Fibroblast of peridontal ligament (primary cell): ENCODE results near the gene CCR1.
A peak's percentile ranks its signal among the peaks of the same experiment; 100 is the strongest.

ENCODE experiments used
- DNase-seq: peaks from one replicate; pipeline ENCODE4 v3.0.0-alpha.2; 2010; ENCODE audit errors: extremely low read depth

Gene CCR1

GRCh38 chr3:46208167-46208704, at the start of gene CCR1:
CCR1 (minus strand) TSS chr3:46208313; CDS start chr3:46204313, 4,000 bp downstream.
- peak; percentile 81 for DNase-seq

GRCh38 chr3:46252980-46253379, 44.9 kb upstream of the CCR1 start:
- no peak for DNase-seq

- no peak for DNase-seq
Observed at GRCh38 chr3:46245146-46245545, 37.0 kb upstream of the CCR1 start.

GRCh38 chr3:46243560-46243959, 35.4 kb upstream of the CCR1 start:
- peak; percentile 18 for DNase-seq

- no peak for DNase-seq
Observed at GRCh38 chr3:46242120-46242519, 34.0 kb upstream of the CCR1 start, which contains the start of gene CCR3. CCR3 (plus strand) TSS chr3:46242460; CDS start chr3:46265159, 22,699 bp downstream.

- no peak for DNase-seq
Observed at GRCh38 chr3:46239952-46240351, 31.8 kb upstream of the CCR1 start.

GRCh38 chr3:46239301-46239938, 31.3 kb upstream of the CCR1 start:
- DNase-seq: no peak

GRCh38 chr3:46238386-46238785, 30.3 kb upstream of the CCR1 start:
- no peak for DNase-seq

GRCh38 chr3:46236294-46237054, 28.4 kb upstream of the CCR1 start:
- no peak for DNase-seq

GRCh38 chr3:46235425-46235824, 27.3 kb upstream of the CCR1 start:
- no peak for DNase-seq

- DNase-seq: no peak
Observed at GRCh38 chr3:46233194-46233593, 25.1 kb upstream of the CCR1 start.

- DNase-seq: no peak
Observed at GRCh38 chr3:46231323-46231722, 23.2 kb upstream of the CCR1 start.

GRCh38 chr3:46228260-46229242, 20.4 kb upstream of the CCR1 start:
- peak; percentile 81 for DNase-seq

GRCh38 chr3:46222435-46223161, 14.5 kb upstream of the CCR1 start:
- DNase-seq: no peak

GRCh38 chr3:46221938-46222337, 13.8 kb upstream of the CCR1 start:
- DNase-seq: no peak

GRCh38 chr3:46221391-46221790, 13.3 kb upstream of the CCR1 start:
- DNase-seq: no peak

GRCh38 chr3:46218196-46218709, 10.1 kb upstream of the CCR1 start:
- no peak for DNase-seq

- peak; percentile 34 for DNase-seq
Observed at GRCh38 chr3:46215810-46216414, 7.8 kb upstream of the CCR1 start.

GRCh38 chr3:46214751-46215352, 6.7 kb upstream of the CCR1 start:
- DNase-seq: no peak

GRCh38 chr3:46213201-46213600, 5.1 kb upstream of the CCR1 start:
- no peak for DNase-seq
